GM10847 (cell line): Measurements from ENCODE around the gene CDH7.

Experiments used
- POLR2A ChIP-seq: IDR thresholded peaks from 2 replicates; pipeline ENCODE4 v1.6.1; 2011; ENCODE audit not compliant: insufficient read length; ENCODE audit errors: extremely low read depth

Gene CDH7

DNA sequence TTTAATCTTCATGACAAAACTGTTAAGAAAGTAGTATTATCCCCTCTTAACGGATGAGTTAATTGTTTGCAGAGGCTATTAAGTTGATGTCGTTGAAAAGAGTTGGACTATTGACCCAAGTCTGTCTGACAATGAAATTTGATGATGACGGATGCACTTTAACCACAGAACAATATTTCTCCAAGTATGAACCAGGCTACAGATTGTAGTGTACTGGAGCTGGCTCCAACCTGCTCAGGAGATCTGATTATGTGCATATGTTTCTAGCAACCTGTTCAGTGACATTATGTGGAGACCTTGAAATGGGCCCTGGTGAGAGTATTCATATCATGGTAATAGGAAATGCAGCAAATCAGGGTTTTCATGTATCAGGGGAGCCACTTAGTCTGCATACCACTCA lies 174.1 kb downstream of the CDH7 start:
- TF ChIP-seq POLR2A, result no peak

GRCh38 chr18:65934874-65935273 lies 184.1 kb downstream of the CDH7 start:
- no peak for TF ChIP-seq POLR2A

- TF ChIP-seq POLR2A, result no peak
These were observed 185.9 kb downstream of the CDH7 start for GRCh38 chr18:65936678-65937077.

GRCh38 chr18:65937180-65937579 lies 186.4 kb downstream of the CDH7 start:
- no peak for TF ChIP-seq POLR2A

DNA sequence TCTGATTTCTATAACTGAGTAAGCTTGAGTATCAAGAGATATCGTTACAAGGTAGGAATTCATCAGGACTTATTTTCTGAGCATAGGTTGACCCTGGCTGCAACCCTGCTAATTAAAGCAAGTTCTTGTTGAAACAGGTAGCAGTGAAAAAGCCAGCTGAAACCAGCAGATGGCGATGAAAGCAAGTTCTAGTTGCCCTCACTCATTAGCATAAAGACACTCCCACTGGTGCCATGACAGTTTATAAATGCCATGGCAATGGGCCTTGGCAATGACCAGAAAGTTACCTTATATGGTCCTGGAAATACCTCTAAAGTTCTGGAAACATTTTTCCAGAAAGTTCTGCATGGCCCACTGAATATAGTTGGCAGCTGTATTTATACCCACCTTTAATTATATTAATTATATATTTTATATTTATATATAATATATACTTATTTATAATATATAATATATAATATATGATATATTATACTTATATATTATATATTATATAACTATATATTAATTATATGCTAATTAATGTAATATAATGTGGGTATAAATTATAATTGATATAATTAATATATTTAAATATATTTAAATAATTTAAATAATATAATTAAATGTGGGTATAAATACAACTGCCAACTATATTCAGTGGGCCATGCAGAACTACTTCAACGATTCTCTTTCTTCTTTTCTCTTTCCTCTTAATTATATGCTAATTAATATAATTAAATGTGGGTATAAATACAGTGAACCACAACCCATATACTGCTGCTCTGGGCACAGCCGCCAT lies 188.0 kb downstream of the CDH7 start:
- TF ChIP-seq POLR2A, result no peak
